Measurements from ENCODE around the gene ALPG. TPM values are rescaled to one million over a fixed set of nuclear protein-coding genes. Genes with fewer than 3 reads are reported as not detected.
"Not testable (repeated sequence)": the region's sequence is repeated elsewhere in the genome, so short reads cannot be mapped to it uniquely, and the experiment has no call there.

The ALPG gene
- total and polyA plus RNA-seq, 2 experiments from 2014 or later, result not detected

GRCh38 chr2:232405943-232406510, 617 bp upstream of the ALPG start:
- in situ Hi-C loops (cut with MboI), result no loop called here
- no peak for DNase-seq
- H2AFZ ChIP-seq, result no peak overlapping the region
- H3K9ac ChIP-seq, result no peak overlapping the region
- no peak overlapping the region for H3K4me3 ChIP-seq
- TF ChIP-seq EZH2 (IDR thresholded peaks at IDR 0.05; ENCODE audit: insufficient read depth, poor library complexity, severe bottlenecking), result no peak
- TF ChIP-seq EZH2phosphoT487 (IDR thresholded peaks at IDR 0.05; ENCODE audit: insufficient read depth, low read depth), result no peak
- no peaks in the 10 kb centered on the region for H3K9me2 ChIP-seq (ENCODE audit: insufficient read depth)
- WGBS, 2 experiments (ENCODE audit: low coverage in 1 of 2, low lambda C conversion rate in 2 of 2, missing lambda C conversion rate in 2 of 2), result 73 to 76% methylated on average over 9 to 11 of the region's 11 CpGs
- H3K9me3 ChIP-seq (ENCODE audit: low read depth), result no peaks in the 10 kb centered on the region
- H3F3A ChIP-seq (ENCODE audit: insufficient read depth), result no peaks in the 10 kb centered on the region
- no peak overlapping the region for H3K4me2 ChIP-seq (ENCODE audit: unreplicated experiment)
- no peak overlapping the region for H3K27ac ChIP-seq
- no peaks in the 10 kb centered on the region for H3K36me3 ChIP-seq (ENCODE audit: low read depth)
- H4K20me1 ChIP-seq (ENCODE audit: insufficient read depth), result no peaks in the 10 kb centered on the region
- H3K27me3 ChIP-seq (replicated peaks; ENCODE audit: insufficient read depth), result peaks cover 12% of the 10 kb centered on the region; the same call in 1 of the 2 replicates
- no peaks in the 10 kb centered on the region for H3K4me1 ChIP-seq (ENCODE audit: insufficient read depth)
- H3K79me2 ChIP-seq (ENCODE audit: insufficient read depth), result no peaks in the 10 kb centered on the region

- H2AFZ ChIP-seq; H4K20me1 ChIP-seq (ENCODE audit: insufficient read depth); in situ Hi-C loops (cut with MboI); H3K27ac ChIP-seq; H3K9me3 ChIP-seq (ENCODE audit: low read depth); H3K79me2 ChIP-seq (ENCODE audit: insufficient read depth); H3K4me3 ChIP-seq; H3K9ac ChIP-seq; H3K36me3 ChIP-seq (ENCODE audit: low read depth); H3K4me1 ChIP-seq (ENCODE audit: insufficient read depth); H3K4me2 ChIP-seq (ENCODE audit: unreplicated experiment); H3K9me2 ChIP-seq (ENCODE audit: insufficient read depth); H3F3A ChIP-seq (ENCODE audit: insufficient read depth); DNase-seq: not testable (repeated sequence)
- 67 to 72% methylated on average over 25 to 30 of the region's 30 CpGs for whole genome bisulfite sequencing, 2 experiments (ENCODE audit: low coverage in 1 of 2, low lambda C conversion rate in 2 of 2, missing lambda C conversion rate in 2 of 2)
- H3K27me3 ChIP-seq (replicated peaks; ENCODE audit: insufficient read depth), result peaks cover 19% of the 10 kb centered on the region; the same call in 1 of the 2 replicates
Measured at GRCh38 chr2:232407428-232408150, 945 bp downstream of the ALPG start.

- H3K4me1 ChIP-seq (ENCODE audit: insufficient read depth); H3K36me3 ChIP-seq (ENCODE audit: low read depth); H2AFZ ChIP-seq; in situ Hi-C loops (cut with MboI); H3K4me2 ChIP-seq (ENCODE audit: unreplicated experiment); H3F3A ChIP-seq (ENCODE audit: insufficient read depth); H3K79me2 ChIP-seq (ENCODE audit: insufficient read depth); DNase-seq; H3K27ac ChIP-seq; H4K20me1 ChIP-seq (ENCODE audit: insufficient read depth); H3K9me3 ChIP-seq (ENCODE audit: low read depth); H3K9ac ChIP-seq; H3K9me2 ChIP-seq (ENCODE audit: insufficient read depth); H3K4me3 ChIP-seq: not testable (repeated sequence)
- peaks cover 19% of the 10 kb centered on the region for H3K27me3 ChIP-seq (replicated peaks; ENCODE audit: insufficient read depth)
- 80% methylated on average over 3 of the region's 10 CpGs; no CpG with 5 or more reads in 1 of the 2 experiments for WGBS, 2 experiments (ENCODE audit: low coverage in 1 of 2, low lambda C conversion rate in 2 of 2, missing lambda C conversion rate in 2 of 2)
Measured at GRCh38 chr2:232408269-232408668, 1.6 kb downstream of the ALPG start.

- H3K27ac ChIP-seq; H4K20me1 ChIP-seq (ENCODE audit: insufficient read depth); H3K36me3 ChIP-seq (ENCODE audit: low read depth); H3K4me2 ChIP-seq (ENCODE audit: unreplicated experiment); H3K9ac ChIP-seq; H3K4me1 ChIP-seq (ENCODE audit: insufficient read depth); H3F3A ChIP-seq (ENCODE audit: insufficient read depth); H2AFZ ChIP-seq; H3K79me2 ChIP-seq (ENCODE audit: insufficient read depth); H3K4me3 ChIP-seq; in situ Hi-C loops (cut with MboI); DNase-seq; H3K9me3 ChIP-seq (ENCODE audit: low read depth); H3K9me2 ChIP-seq (ENCODE audit: insufficient read depth): not testable (repeated sequence)
- 54 to 82% methylated on average over 9 to 40 of the region's 40 CpGs for WGBS, 2 experiments (ENCODE audit: low coverage in 1 of 2, low lambda C conversion rate in 2 of 2, missing lambda C conversion rate in 2 of 2)
- peaks cover 26% of the 10 kb centered on the region for H3K27me3 ChIP-seq (replicated peaks; ENCODE audit: insufficient read depth)
Measured at GRCh38 chr2:232409617-232410016, 3.0 kb downstream of the ALPG start.

All from GM23248 (cell line).